K562 (cell line): ENCODE measurements around the gene PTPN18. TPM values are rescaled to one million over a fixed set of nuclear protein-coding genes. Genes with fewer than 3 reads are reported as not detected.

ENCODE experiments used
- CEBPZ ChIP-seq: fragments of 150-350 bp; IDR thresholded peaks from 2 replicates; pipeline ENCODE4 v1.6.1; 2014; ENCODE audit warnings: low read depth, mild to moderate bottlenecking, low read length, borderline replicate concordance
- MYBL2 ChIP-seq, 2 experiments: fragments of 450-650 bp in 1 of 2; sonication (generic) in 1 of 2; formaldehyde crosslinking in 1 of 2; IDR thresholded peaks; 2 replicates each; pipeline versions ENCODE4 v1.6.1 to v1.8.1; 2017 to 2022; ENCODE audit warnings: borderline replicate concordance in 1 of 2, inconsistent platforms in 1 of 2, low read depth in 1 of 2, mild to moderate bottlenecking in 1 of 2, missing genetic modification reagents in 1 of 2, moderate library complexity in 1 of 2
- PTBP1 ChIP-seq: fragments of 200-400 bp; formaldehyde crosslinking; IDR thresholded peaks from 2 replicates; pipeline ENCODE4 v1.6.1; 2017; ENCODE audit warnings: low read depth, low read length
- RBM39 ChIP-seq: fragments of 200-400 bp; formaldehyde crosslinking; optimal IDR thresholded peaks from 2 replicates; pipeline ENCODE3; 2018; ENCODE audit warnings: low read depth, low read length
- SAFB2 ChIP-seq: fragments of 200-400 bp; formaldehyde crosslinking; IDR thresholded peaks from 2 replicates; pipeline ENCODE4 v1.6.1; 2018; ENCODE audit warnings: borderline replicate concordance, low read length, low read depth, moderate library complexity; ENCODE audit not compliant: severe bottlenecking
- SMARCA4 ChIP-seq: fragments of 450-650 bp; IDR thresholded peaks from 2 replicates; pipeline ENCODE4 v1.6.1; 2016
- TSC22D4 ChIP-seq: fragments of 450-650 bp; IDR thresholded peaks from 2 replicates; pipeline ENCODE4 v1.6.1; 2016; ENCODE audit warnings: missing genetic modification characterization, missing biosample characterization, control low read depth
- UBTF ChIP-seq, 2 experiments: IDR thresholded peaks; 2 replicates each; pipeline ENCODE4 v1.6.1; 2012; ENCODE audit warnings: improper control_type of control experiment in 2 of 2, low read depth in 2 of 2, low read length in 2 of 2, borderline replicate concordance in 1 of 2
- ZEB2 ChIP-seq: fragments of 450-650 bp; IDR thresholded peaks from 2 replicates; pipeline ENCODE4 v1.6.1; 2016
- ZNF217 ChIP-seq: sonication (generic); formaldehyde crosslinking; IDR thresholded peaks from 2 replicates; pipeline ENCODE4 v1.8.0; 2022; ENCODE audit warnings: mild to moderate bottlenecking, missing genetic modification reagents
- ZNF407 ChIP-seq: fragments of 450-650 bp; IDR thresholded peaks from 2 replicates; pipeline ENCODE4 v1.6.1; 2016; ENCODE audit warnings: low read depth
- ZNF644 ChIP-seq: fragments of 200-800 bp; sonication (Bioruptor generic); IDR thresholded peaks from 2 replicates; pipeline ENCODE4 v1.6.1; 2016; ENCODE audit warnings: low read depth, missing genetic modification characterization, missing compliant biosample characterization
- polyA plus RNA-seq, 8 experiments: library from polyadenylated mRNA; depleted of rRNA in 4 of 8; stranded (reverse) in 5 of 8; unstranded in 3 of 8; fragments of >200 nt; fragmentation: Nextera tagmentation in 2 of 8; fragmentation: Illumina TruSeq in 1 of 8; extraction: Ambion mirVana in 2 of 8; extraction: Trizol in 1 of 8; gene quantifications; 2 replicates each; pipeline versions ENCODE4 v1.2.1 to v1.2.3, GENCODE V29; 2011 to 2014; ENCODE audit warnings: inconsistent platforms in 1 of 8, missing spikeins in 1 of 8
- total RNA-seq, 7 experiments: library from RNA; depleted of rRNA in 6 of 7; stranded (reverse); fragments of >200 nt in 6 of 7; fragmentation: Illumina TruSeq in 2 of 7; extraction: Trizol in 2 of 7; gene quantifications; 2 replicates each; pipeline versions ENCODE4 v1.2.1 to v1.2.3, GENCODE V29; 2011 to 2021; ENCODE audit warnings: low replicate concordance in 1 of 7

PTPN18 gene
- total and polyA plus RNA-seq, 9 of the 15 experiments (the other 6 are each of a cell fraction or from before 2014, with no cell fraction given): 11.6 to 90.7 (median 49.6) TPM

GRCh38 chr2:130342020-130342532, 13.8 kb upstream of the PTPN18 start (continued):
- TF ChIP-seq ZNF407 (no peak), UBTF (IDR thresholded peaks at IDR 0.05; ENCODE audit: borderline replicate concordance in 1 of 2, low read depth in 2 of 2, low read length in 2 of 2) (no peak), PTBP1 (no peak), ZNF217 (CRISPR knock-in tag) (no peak), CEBPZ (no peak), RBM39 (no peak), SMARCA4 (no peak), ZNF644 (tag) (no peak), ZEB2 (no peak), TSC22D4 (tag) (no peak), SAFB2 (no peak), MYBL2 (IDR thresholded peaks at IDR 0.05; ENCODE audit: low read depth) (no peak), MYBL2 (CRISPR knock-in tag; IDR thresholded peaks at IDR 0.05; ENCODE audit: borderline replicate concordance) (no peak)
